K562 (cell line): Measurements from ENCODE around the gene CASP2. TPM values are rescaled to one million over a fixed set of nuclear protein-coding genes. Genes with fewer than 3 reads are reported as not detected.

Experiments
- ARID1B ChIP-seq: fragments of 450-650 bp; IDR thresholded peaks from 2 replicates; pipeline ENCODE4 v1.6.1; 2016; ENCODE audit warnings: antibody characterized with exemption, mild to moderate bottlenecking, inconsistent platforms
- E2F8 ChIP-seq: fragments of 450-650 bp; IDR thresholded peaks from 2 replicates; pipeline ENCODE4 v1.7.1; 2018; ENCODE audit warnings: mild to moderate bottlenecking, low read depth; ENCODE audit not compliant: partially characterized antibody
- ESRRB ChIP-seq: fragments of 250-450 bp; sonication (Bioruptor Pico); IDR thresholded peaks from 2 replicates; pipeline ENCODE4 v1.5.0; 2020; ENCODE audit warnings: mild to moderate bottlenecking, moderate library complexity, borderline replicate concordance
- ETS1 ChIP-seq: conservative IDR thresholded peaks from 2 replicates; pipeline ENCODE4 v1.6.1; 2011; ENCODE audit warnings: low read depth, mild to moderate bottlenecking, low read length; ENCODE audit not compliant: control insufficient read depth
- GATAD2B ChIP-seq: fragments of 450-650 bp; IDR thresholded peaks from 2 replicates; pipeline ENCODE4 v1.6.1; 2017; ENCODE audit warnings: mild to moderate bottlenecking, borderline replicate concordance
- HNRNPLL ChIP-seq: fragments of 200-400 bp; formaldehyde crosslinking; IDR thresholded peaks from 2 replicates; pipeline ENCODE4 v1.6.1; 2017; ENCODE audit warnings: low read length, low read depth, mild to moderate bottlenecking; ENCODE audit not compliant: poor library complexity, severe bottlenecking
- ID3 ChIP-seq, 2 experiments: fragments of 250-450 bp in 1 of 2; fragments of 450-650 bp in 1 of 2; sonication (Bioruptor Pico) in 1 of 2; IDR thresholded peaks; 2 replicates each; pipeline versions ENCODE4 v1.6.1 to v1.8.0; 2016 to 2021; ENCODE audit warnings: mild to moderate bottlenecking in 2 of 2, moderate library complexity in 2 of 2, missing compliant biosample characterization in 1 of 2, missing genetic modification characterization in 1 of 2
- MTA1 ChIP-seq: fragments of 450-650 bp; IDR thresholded peaks from 2 replicates; pipeline ENCODE4 v1.6.1; 2017; ENCODE audit warnings: borderline replicate concordance
- PHB ChIP-seq: fragments of 250-450 bp; sonication (Bioruptor Pico); IDR thresholded peaks from 2 replicates; pipeline ENCODE4 v1.5.0; 2021
- POLR2AphosphoS2 ChIP-seq: IDR thresholded peaks from 2 replicates; pipeline ENCODE4 v1.6.1; 2012; ENCODE audit warnings: low read length, improper control_type of control experiment
- POLR2AphosphoS5 ChIP-seq: IDR thresholded peaks from 2 replicates; pipeline ENCODE4 v1.6.1; 2011; ENCODE audit warnings: mild to moderate bottlenecking, low read depth, low read length, moderate library complexity; ENCODE audit not compliant: control insufficient read depth, insufficient read depth
- PRMT5 ChIP-seq: sonication (generic); formaldehyde crosslinking; IDR thresholded peaks from 2 replicates; pipeline ENCODE4 v1.5.0; 2020; ENCODE audit warnings: missing genetic modification reagents
- SIRT6 ChIP-seq: IDR thresholded peaks from one replicate; pipeline ENCODE4 v1.6.1; 2012; ENCODE audit warnings: low read depth, mild to moderate bottlenecking, control low read depth, inconsistent platforms, low read length, moderate library complexity
- SMAD3 ChIP-seq: fragments of 450-650 bp; formaldehyde crosslinking; conservative IDR thresholded peaks from 2 replicates; pipeline ENCODE4 v1.4.0; 2020; ENCODE audit warnings: mild to moderate bottlenecking
- SMARCA4 ChIP-seq: fragments of 450-650 bp; IDR thresholded peaks from 2 replicates; pipeline ENCODE4 v1.6.1; 2016
- SRF ChIP-seq, 2 experiments: fragments of 250-450, 450-650 bp in 1 of 2; sonication (Bioruptor Pico) in 1 of 2; sonication (generic) in 1 of 2; formaldehyde crosslinking; IDR thresholded peaks; 2 replicates each; pipeline versions ENCODE4 v1.5.0 to v1.5.1; 2020 to 2022; ENCODE audit warnings: mild to moderate bottlenecking in 1 of 2, missing genetic modification reagents in 1 of 2
- USF1 ChIP-seq: sonication (generic); formaldehyde crosslinking; IDR thresholded peaks from 2 replicates; pipeline ENCODE4 v1.9.0; 2022; ENCODE audit warnings: mild to moderate bottlenecking, missing genetic modification reagents
- WHSC1 ChIP-seq: IDR thresholded peaks from one replicate; pipeline ENCODE4 v1.6.1; 2012; ENCODE audit warnings: low read length, control low read depth, inconsistent platforms
- ZNF511 ChIP-seq: sonication (generic); formaldehyde crosslinking; IDR thresholded peaks from 2 replicates; pipeline ENCODE4 v1.8.0; 2022; ENCODE audit warnings: mild to moderate bottlenecking, missing genetic modification reagents
- ZNF695 ChIP-seq: fragments of 450-650 bp; formaldehyde crosslinking; IDR thresholded peaks from 2 replicates; pipeline ENCODE4 v1.4.0; 2020; ENCODE audit warnings: mild to moderate bottlenecking, moderate library complexity
- polyA plus RNA-seq, 8 experiments: library from polyadenylated mRNA; depleted of rRNA in 4 of 8; stranded (reverse) in 5 of 8; unstranded in 3 of 8; fragments of >200 nt; fragmentation: Nextera tagmentation in 2 of 8; fragmentation: Illumina TruSeq in 1 of 8; extraction: Ambion mirVana in 2 of 8; extraction: Trizol in 1 of 8; gene quantifications; 2 replicates each; pipeline versions ENCODE4 v1.2.1 to v1.2.3, GENCODE V29; 2011 to 2014; ENCODE audit warnings: inconsistent platforms in 1 of 8, missing spikeins in 1 of 8
- total RNA-seq, 7 experiments: library from RNA; depleted of rRNA in 6 of 7; stranded (reverse); fragments of >200 nt in 6 of 7; fragmentation: Illumina TruSeq in 2 of 7; extraction: Trizol in 2 of 7; gene quantifications; 2 replicates each; pipeline versions ENCODE4 v1.2.1 to v1.2.3, GENCODE V29; 2011 to 2021; ENCODE audit warnings: low replicate concordance in 1 of 7

Gene CASP2
- total and polyA plus RNA-seq, 9 of the 15 experiments (the other 6 are each of a cell fraction or from before 2014, with no cell fraction given) = 18.8 to 64.9 (median 24.1) TPM

- peak; percentile 60 for TF ChIP-seq E2F8
- peak; percentile 67 for TF ChIP-seq SMARCA4
- peak; percentile 92 for TF ChIP-seq POLR2AphosphoS5
- TF ChIP-seq PRMT5 (CRISPR knock-in tag) = no peak
- TF ChIP-seq POLR2AphosphoS2 = peak; percentile 51; the same call in 1 of the 2 replicates
- TF ChIP-seq PHB (CRISPR knock-in tag) = no peak
- TF ChIP-seq SMAD3 = peak; percentile 77; the same call in 1 of the 2 replicates
- peak; percentile 56; the same call in 1 of the 2 replicates for TF ChIP-seq GATAD2B
- TF ChIP-seq MTA1 = 0 out of 2 replicates have a peak, but pooled peaks have one; percentile 11
- TF ChIP-seq ARID1B = peak; percentile 65
- TF ChIP-seq ZNF695 (CRISPR knock-in tag) = no peak
- peak; percentile 91 for TF ChIP-seq ZNF511 (CRISPR knock-in tag)
- no peak for TF ChIP-seq ESRRB (CRISPR knock-in tag)
- no peak for TF ChIP-seq ID3 (CRISPR knock-in tag; IDR thresholded peaks at IDR 0.05)
- peak; percentile 76 for TF ChIP-seq ID3 (tag; IDR thresholded peaks at IDR 0.05)
- no peak for TF ChIP-seq USF1 (CRISPR knock-in tag)
- TF ChIP-seq HNRNPLL = peak; percentile 25
- TF ChIP-seq ETS1 = no peak; the same call in 1 of the 2 replicates
- TF ChIP-seq WHSC1 = no peak
- no peak for TF ChIP-seq SIRT6
- peak in 1 of 2 experiments; percentile 41; a peak in 1 of 4 replicates for TF ChIP-seq SRF (CRISPR knock-in tag; IDR thresholded peaks at IDR 0.05)
These were observed 24.6 kb upstream of the CASP2 start, which contains the start of gene GSTK1 (continued) for GRCh38 chr7:143263266-143264195.
